NCI-H2196 treated with DMSO at 0.1 percent for 48 hours (cell line): Measurements from ENCODE around the gene ISCA2.
A peak's percentile ranks its signal among the peaks of the same experiment; 100 is the strongest.
"Not testable (repeated sequence)": the region's sequence is repeated elsewhere in the genome, so short reads cannot be mapped to it uniquely, and the experiment has no call there.

Experiments used
- DNase-seq: peaks from one replicate; lab custom pipeline; 2025; ENCODE audit not compliant: unreplicated experiment; lab: John Stamatoyannopoulos, UW

Gene ISCA2, protein sequence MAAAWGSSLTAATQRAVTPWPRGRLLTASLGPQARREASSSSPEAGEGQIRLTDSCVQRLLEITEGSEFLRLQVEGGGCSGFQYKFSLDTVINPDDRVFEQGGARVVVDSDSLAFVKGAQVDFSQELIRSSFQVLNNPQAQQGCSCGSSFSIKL

GRCh38 chr14:74493343-74494261, at the start of gene ISCA2:
Gene ISCA2 (plus strand): TSS chr14:74493765. CDS start chr14:74493775, 10 bp downstream.
- peak; percentile 98 for DNase-seq

GRCh38 chr14:74444866-74445265, 48.7 kb upstream of the ISCA2 start:
- no peak for DNase-seq

DNA sequence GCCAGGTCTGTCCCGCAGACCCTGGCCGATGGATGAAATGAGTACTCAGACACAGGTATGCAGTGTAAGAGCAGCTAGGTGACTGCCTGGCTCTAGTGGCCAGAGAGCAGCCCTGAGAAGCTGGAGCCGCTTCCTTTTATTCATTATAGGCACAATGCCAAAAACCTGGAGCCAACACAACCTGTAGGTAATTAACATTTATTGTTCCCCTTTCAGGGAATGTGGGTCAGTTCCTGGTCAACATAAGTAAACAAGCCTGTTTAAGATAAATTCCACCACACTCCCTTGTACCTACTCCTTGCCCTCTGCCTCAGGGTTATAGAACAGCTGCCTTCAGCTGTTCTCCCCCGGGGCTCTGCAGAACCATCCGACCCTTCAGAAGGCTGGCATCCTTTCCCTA, 39.2 kb upstream of the ISCA2 start:
- DNase-seq, result not testable (repeated sequence)

- DNase-seq, result no peak
Measured at GRCh38 chr14:74456684-74457564, 36.6 kb upstream of the ISCA2 start.

DNA sequence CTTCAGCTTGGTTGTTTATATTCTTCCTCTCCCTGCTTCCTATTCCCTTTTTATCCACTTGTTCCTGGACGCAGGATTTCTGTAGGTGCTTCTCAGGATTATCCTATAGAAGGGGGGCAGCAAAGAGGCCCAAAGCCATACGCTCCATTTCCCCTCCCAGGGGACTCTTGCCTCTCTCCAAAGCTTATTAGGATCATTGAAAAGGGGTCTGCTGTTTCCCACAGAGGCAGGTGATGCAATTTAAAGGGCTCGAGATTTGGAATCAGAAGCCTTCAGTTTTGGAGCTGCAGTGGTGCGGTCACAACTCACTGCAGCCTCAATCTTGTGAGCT, 36.0 kb upstream of the ISCA2 start:
- DNase-seq, result no peak

- DNase-seq, result no peak
Measured at GRCh38 chr14:74459289-74459946, 34.1 kb upstream of the ISCA2 start.

DNA sequence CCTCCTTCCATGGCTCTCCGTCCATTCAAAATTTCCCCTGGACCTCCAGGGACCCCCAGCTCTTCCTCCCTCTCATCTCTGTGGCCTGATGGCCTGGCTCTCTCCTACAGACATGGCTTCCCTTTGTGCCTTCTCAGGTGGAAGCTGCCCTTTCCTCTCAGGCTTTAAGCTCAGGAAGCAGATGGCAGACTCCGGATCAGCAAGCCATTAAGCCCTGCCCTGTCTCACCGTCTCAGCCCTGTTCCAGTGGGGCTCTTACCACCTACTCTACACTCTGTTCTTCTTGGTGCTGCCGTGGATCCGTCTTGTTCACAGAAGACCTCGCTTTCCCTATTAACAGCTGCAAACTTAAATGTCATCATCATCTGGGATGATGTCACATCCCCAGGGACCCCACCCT, 33.6 kb upstream of the ISCA2 start:
- no peak for DNase-seq

DNA sequence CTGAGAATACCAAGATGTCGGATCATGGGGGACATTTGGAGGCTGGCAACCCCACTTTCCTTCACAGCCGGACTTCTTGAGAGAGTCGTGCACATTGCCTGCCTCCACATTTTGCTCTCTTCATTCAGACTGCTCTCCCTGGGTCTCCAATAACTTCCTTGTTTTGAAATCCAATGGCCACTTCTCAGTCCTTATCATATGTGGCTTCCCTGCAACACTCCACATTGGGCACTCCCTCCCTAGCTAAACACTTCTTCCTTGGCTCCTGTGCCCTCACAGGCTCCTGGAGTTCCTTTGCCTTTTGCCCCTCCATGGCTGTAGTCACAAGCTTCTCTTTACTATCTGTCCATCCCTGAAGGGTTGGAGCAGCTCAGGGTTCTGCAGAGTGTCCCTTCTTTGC, 30.6 kb upstream of the ISCA2 start:
- DNase-seq, result no peak

GRCh38 chr14:74463697-74464096, 29.9 kb upstream of the ISCA2 start:
- DNase-seq, result no peak

GRCh38 chr14:74464785-74465184, 28.8 kb upstream of the ISCA2 start:
- DNase-seq, result no peak

DNA sequence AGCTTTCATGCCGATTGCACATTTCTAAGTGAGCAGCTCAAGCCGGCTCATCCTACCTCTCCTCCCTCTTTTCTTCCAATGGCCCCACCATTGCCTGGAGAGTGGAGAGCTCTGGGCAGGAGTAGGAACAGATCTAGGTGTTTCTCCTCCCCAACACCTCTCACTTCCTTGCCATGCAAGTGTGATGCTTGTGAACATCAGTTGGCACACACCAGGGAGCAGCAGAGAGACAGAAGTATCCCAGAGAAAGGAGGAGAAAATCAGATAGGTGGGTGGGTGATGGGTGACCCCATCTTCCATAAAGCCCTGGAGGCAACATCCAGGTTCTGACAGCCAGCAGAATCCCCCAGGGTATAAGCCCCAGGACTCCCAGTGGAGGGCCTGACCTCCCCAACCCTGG, 28.2 kb upstream of the ISCA2 start:
- no peak for DNase-seq

DNA sequence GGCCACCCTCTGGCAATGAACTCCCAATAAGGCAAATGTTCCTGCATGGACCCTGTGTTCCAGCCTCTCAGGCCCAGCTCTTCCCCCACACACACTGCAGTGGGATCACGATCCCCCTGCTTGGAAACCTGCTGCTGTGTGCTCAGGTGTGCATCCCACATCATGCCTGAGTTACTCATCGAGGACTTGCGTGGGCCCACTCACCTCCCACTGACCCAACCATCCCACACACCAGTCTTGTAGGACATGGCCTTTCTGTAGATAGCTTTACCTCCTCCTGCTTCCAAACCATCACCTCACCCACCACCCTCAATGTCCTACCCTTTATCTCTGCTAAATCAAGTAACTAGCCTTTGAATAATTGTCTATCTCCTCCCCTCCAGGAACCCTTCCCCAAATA, 25.1 kb upstream of the ISCA2 start:
- no peak for DNase-seq

- no peak for DNase-seq
Measured at GRCh38 chr14:74469548-74470518, 23.7 kb upstream of the ISCA2 start.

- no peak for DNase-seq
Measured at GRCh38 chr14:74472601-74473000, 21.0 kb upstream of the ISCA2 start.

- DNase-seq, result no peak
Measured at GRCh38 chr14:74474376-74474775, 19.2 kb upstream of the ISCA2 start.

GRCh38 chr14:74475678-74476077, 17.9 kb upstream of the ISCA2 start:
- no peak for DNase-seq

DNA sequence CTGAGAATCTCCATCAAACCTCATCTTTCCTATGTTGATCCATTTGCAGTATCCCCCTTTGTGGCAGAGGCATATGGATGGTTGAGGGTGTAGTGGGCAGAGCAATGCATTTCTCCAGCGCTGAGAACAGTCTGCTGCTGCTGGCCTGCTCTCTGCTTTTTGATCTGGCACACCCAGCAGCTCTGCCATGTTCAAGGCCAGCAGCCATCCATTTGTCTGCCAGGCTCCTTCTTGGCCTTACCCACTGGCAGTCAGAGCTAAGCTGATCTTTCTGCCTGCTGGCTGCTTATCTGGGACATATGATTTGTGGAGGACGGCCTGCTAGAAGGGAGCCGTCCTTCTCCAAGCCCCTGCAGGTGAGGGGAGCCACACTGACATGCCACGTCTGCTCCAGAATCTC, 17.5 kb upstream of the ISCA2 start:
- DNase-seq, result no peak

GRCh38 chr14:74476607-74477006, 17.0 kb upstream of the ISCA2 start:
- DNase-seq, result no peak

DNA sequence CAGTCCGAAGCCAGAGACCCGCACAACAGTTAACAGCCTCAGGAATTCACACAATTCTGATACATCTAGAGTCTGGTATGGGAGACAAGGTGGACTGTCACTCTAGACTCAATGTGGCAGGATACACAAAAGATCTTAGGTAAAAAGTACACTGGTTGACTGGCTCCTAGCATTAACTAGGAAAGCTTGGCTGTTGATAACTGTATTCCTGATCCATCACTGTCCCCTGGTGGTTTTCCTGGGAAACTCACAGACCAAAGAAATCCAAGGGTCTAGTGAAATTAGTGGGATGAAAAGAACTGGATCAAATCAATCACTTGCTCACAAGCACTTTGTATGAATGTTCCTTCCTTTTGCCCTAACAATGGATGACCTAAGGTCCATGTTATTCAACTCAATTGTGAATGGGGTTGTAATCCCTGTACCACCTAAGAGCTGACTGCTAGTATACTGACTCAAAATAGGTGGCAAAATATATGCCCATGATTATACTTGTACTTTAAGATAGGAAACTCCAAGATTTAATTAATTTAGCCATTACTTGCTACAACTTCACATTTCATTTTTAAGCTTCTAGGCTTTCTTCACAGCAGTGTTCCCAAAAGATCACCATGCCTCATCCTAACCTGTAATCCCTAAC, 14.4 kb upstream of the ISCA2 start:
- DNase-seq, result no peak

DNA sequence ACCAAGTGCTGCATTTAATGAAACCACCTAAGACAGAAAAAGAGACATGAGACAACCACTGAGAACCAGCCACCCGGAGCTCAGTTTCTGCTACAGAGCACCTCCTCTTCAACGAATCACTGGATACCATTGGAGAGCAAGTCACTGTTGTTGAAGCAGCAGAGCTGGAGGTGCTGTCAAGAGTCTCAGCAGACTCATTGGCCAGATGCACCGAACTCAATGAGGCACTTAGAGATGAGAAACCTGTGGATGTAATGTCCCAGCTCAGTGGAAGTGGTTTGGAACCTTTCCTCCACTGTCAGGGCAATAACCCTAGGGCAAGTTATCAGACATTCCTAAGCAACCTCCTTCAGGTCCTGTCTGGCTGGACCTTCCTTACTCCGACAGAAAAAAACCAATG, 13.5 kb upstream of the ISCA2 start:
- no peak for DNase-seq
